ENCODE measurements around the gene MCUB. TPM values are rescaled to one million over a fixed set of nuclear protein-coding genes. Genes with fewer than 3 reads are reported as not detected.

MCUB gene
- total and polyA plus RNA-seq, 2 of the 13 experiments (the other 11 are each of a cell fraction or from before 2014, with no cell fraction given) = 0.95 to 2.2 TPM

- no peak for TF ChIP-seq REST (IDR thresholded peaks at IDR 0.05; ENCODE audit: borderline replicate concordance in 1 of 2, low read depth in 1 of 2, low read length in 2 of 2)
These were observed 56.2 kb downstream of the MCUB start (continued) for GRCh38 chr4:109616243-109616642.

DNA sequence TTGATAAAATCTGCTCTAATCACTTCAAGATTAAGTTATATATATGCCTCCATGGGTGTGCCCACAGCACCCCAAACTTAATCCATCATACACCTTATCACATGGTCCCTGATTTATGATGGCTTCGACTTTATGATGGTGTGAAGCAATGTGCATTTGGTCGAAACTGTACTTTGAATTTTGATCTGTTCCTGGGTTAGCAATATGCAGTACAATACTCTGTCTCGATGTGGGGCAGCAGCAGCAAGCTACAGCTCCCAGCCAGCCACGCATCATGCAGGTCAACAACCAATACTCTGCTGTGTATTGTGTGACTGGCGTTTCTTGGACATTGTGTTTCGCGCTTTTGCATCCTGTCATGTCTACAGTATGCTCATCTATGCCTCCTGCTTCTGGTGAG is 62.6 kb downstream of the MCUB start:
- H2AFZ ChIP-seq (ENCODE audit: low read length) = no peak overlapping the region
- ChIA-PET CTCF (ENCODE audit: low intra/inter-chr PET ratio, low total read pairs) (no interaction called here), POLR2A (no interaction called here)
- TF ChIP-seq, protein P1, sequence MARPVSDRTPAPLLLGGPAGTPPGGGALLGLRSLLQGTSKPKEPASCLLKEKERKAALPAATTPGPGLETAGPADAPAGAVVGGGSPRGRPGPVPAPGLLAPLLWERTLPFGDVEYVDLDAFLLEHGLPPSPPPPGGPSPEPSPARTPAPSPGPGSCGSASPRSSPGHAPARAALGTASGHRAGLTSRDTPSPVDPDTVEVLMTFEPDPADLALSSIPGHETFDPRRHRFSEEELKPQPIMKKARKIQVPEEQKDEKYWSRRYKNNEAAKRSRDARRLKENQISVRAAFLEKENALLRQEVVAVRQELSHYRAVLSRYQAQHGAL (CRISPR knock-in tag; IDR thresholded peaks at IDR 0.05; ENCODE audit: not compliant biosample characterization) = no peak
- TF ChIP-seq YEATS2 (CRISPR knock-in tag; IDR thresholded peaks at IDR 0.05; ENCODE audit: borderline replicate concordance) = no peak
- TF ChIP-seq ZNF75D (CRISPR knock-in tag; IDR thresholded peaks at IDR 0.05; ENCODE audit: borderline replicate concordance) = no peak
- TF ChIP-seq ZNF549 (CRISPR knock-in tag; IDR thresholded peaks at IDR 0.05) = no peak
- TF ChIP-seq, protein P2, sequence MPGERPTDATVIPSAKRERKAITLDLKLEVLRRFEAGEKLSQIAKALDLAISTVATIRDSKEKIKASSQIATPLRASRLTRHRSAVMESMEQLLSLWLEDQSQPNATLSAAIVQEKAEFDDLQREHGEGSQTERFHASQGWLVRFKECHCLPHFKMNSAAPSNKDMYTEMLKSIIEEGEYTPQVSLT (CRISPR knock-in tag; IDR thresholded peaks at IDR 0.05; ENCODE audit: borderline replicate concordance, low read depth) = no peak
- TF ChIP-seq, protein P3, sequence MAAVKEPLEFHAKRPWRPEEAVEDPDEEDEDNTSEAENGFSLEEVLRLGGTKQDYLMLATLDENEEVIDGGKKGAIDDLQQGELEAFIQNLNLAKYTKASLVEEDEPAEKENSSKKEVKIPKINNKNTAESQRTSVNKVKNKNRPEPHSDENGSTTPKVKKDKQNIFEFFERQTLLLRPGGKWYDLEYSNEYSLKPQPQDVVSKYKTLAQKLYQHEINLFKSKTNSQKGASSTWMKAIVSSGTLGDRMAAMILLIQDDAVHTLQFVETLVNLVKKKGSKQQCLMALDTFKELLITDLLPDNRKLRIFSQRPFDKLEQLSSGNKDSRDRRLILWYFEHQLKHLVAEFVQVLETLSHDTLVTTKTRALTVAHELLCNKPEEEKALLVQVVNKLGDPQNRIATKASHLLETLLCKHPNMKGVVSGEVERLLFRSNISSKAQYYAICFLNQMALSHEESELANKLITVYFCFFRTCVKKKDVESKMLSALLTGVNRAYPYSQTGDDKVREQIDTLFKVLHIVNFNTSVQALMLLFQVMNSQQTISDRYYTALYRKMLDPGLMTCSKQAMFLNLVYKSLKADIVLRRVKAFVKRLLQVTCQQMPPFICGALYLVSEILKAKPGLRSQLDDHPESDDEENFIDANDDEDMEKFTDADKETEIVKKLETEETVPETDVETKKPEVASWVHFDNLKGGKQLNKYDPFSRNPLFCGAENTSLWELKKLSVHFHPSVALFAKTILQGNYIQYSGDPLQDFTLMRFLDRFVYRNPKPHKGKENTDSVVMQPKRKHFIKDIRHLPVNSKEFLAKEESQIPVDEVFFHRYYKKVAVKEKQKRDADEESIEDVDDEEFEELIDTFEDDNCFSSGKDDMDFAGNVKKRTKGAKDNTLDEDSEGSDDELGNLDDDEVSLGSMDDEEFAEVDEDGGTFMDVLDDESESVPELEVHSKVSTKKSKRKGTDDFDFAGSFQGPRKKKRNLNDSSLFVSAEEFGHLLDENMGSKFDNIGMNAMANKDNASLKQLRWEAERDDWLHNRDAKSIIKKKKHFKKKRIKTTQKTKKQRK (IDR thresholded peaks at IDR 0.05; ENCODE audit: low read length) = no peak
- TF ChIP-seq ZMAT5 (CRISPR knock-in tag; IDR thresholded peaks at IDR 0.05; ENCODE audit: borderline replicate concordance, low read depth) = no peak
- TF ChIP-seq ZNF768 (CRISPR knock-in tag; IDR thresholded peaks at IDR 0.05) = no peak
- no peak for TF ChIP-seq NFATC3 (CRISPR knock-in tag; IDR thresholded peaks at IDR 0.05)
- TF ChIP-seq ZNF282 (IDR thresholded peaks at IDR 0.05; ENCODE audit: partially characterized antibody) = no peak
- no peak for TF ChIP-seq CBX5 (CRISPR knock-in tag; IDR thresholded peaks at IDR 0.05; ENCODE audit: borderline replicate concordance)
- no peak for TF ChIP-seq IRX3 (CRISPR knock-in tag; IDR thresholded peaks at IDR 0.05; ENCODE audit: borderline replicate concordance, low read depth)
- no peak; the same call in 2 of the 3 replicates for ATAC-seq
- DNase-seq (ENCODE audit: low spot score) = no peak
- no peak for FAIRE-seq
- no peak overlapping the region for H3K27ac ChIP-seq (ENCODE audit: extremely low read length, insufficient read depth, low read length)
- no peak overlapping the region for H3K4me3 ChIP-seq (replicated peaks in 1 of 3; ENCODE audit: insufficient read depth in 1 of 3, low read depth in 2 of 3, low read length in 3 of 3)
- H3K79me2 ChIP-seq (ENCODE audit: insufficient read depth, low read length) = no peaks in the 10 kb centered on the region
- H3K9ac ChIP-seq (ENCODE audit: insufficient read depth, low read depth, low read length) = no peak overlapping the region
- BruUV-seq (replicated peaks) = no TSS peak
- intact Hi-C loops (cut with micrococcal nuclease; ENCODE audit: unreplicated experiment) = no loop called here
- no peaks in the 10 kb centered on the region for H3K36me3 ChIP-seq (replicated peaks in 1 of 2; ENCODE audit: control insufficient read depth in 1 of 2, insufficient read depth in 2 of 2, low read length in 2 of 2)
- in situ Hi-C loops (cut with HindIII; ENCODE audit: extremely low pct_ligation_motif_present, low pct_unique_long_range_greater_than_20kb) = no loop called here
- no peaks in the 10 kb centered on the region for H4K20me1 ChIP-seq (ENCODE audit: insufficient read depth, low read length)
- no peak overlapping the region for H3K4me2 ChIP-seq (ENCODE audit: low read depth, low read length)
- no peaks in the 10 kb centered on the region for H3K4me1 ChIP-seq (ENCODE audit: insufficient read depth, low read length)
- no peaks in the 10 kb centered on the region for H3K9me3 ChIP-seq (ENCODE audit: low read length)
- 59% methylated on average over 6 of the region's 7 CpGs for WGBS (ENCODE audit: low lambda C conversion rate)
- no peaks in the 10 kb centered on the region for H3K27me3 ChIP-seq (ENCODE audit: control insufficient read depth in 1 of 2, insufficient read depth in 2 of 2, low read length in 2 of 2)
